CD4-positive, alpha-beta T cell (primary cell): ENCODE measurements around the gene GALNT2. TPM values are rescaled to one million over a fixed set of nuclear protein-coding genes. Genes with fewer than 3 reads are reported as not detected.

Source experiments
- ATAC-seq: fragments of 200-7000 bp; cut with Tn5 transposase; one replicate; pipeline ENCODE4 v1.10.0; 2022; ENCODE audit warnings: mild to moderate bottlenecking; ENCODE audit not compliant: poor library complexity
- CTCF ChIA-PET: fragments of 350-600 bp; sonication (Branson Sonifier 250); formaldehyde crosslinking; loops from one replicate; lab custom pipeline; 2021; ENCODE audit warnings: antibody characterized with exemption, inconsistent platforms; lab: Charles Lee
- POLR2A ChIA-PET: fragments of 350-600 bp; sonication (Branson Sonifier 250); formaldehyde crosslinking; loops from one replicate; lab custom pipeline; 2021; ENCODE audit warnings: antibody characterized with exemption, inconsistent platforms; lab: Charles Lee
- DNase-seq, 14 experiments: peaks; one replicate each; pipeline ENCODE4 v3.0.0-alpha.2; 2013 to 2020; ENCODE audit warnings: mixed read lengths in 2 of 14
- H3K27ac ChIP-seq, 2 donors: one replicate each; pipeline versions ENCODE4 v1.5.1 to v1.7.0; 2013; ENCODE audit warnings: low read length in 2 of 2, low read depth in 1 of 2, mild to moderate bottlenecking in 1 of 2
- H3K27me3 ChIP-seq, 2 experiments: 1 replicate in 1 of 2; 2 replicates in 1 of 2; pipeline versions ENCODE4 v1.6.1 to v1.7.0; 2013; ENCODE audit warnings: low read length in 2 of 2, control low read depth in 1 of 2, mild to moderate bottlenecking in 1 of 2, moderate library complexity in 1 of 2; ENCODE audit not compliant: insufficient read depth in 2 of 2, control insufficient read depth in 1 of 2
- H3K36me3 ChIP-seq: one replicate; pipeline ENCODE4 v1.6.1; 2013; ENCODE audit warnings: low read length, control low read depth; ENCODE audit not compliant: insufficient read depth
- H3K4me1 ChIP-seq: one replicate; pipeline ENCODE4 v1.6.1; 2013; ENCODE audit warnings: low read length, control low read depth; ENCODE audit not compliant: insufficient read depth
- H3K4me3 ChIP-seq: one replicate; pipeline ENCODE4 v1.5.1; 2013; ENCODE audit warnings: mild to moderate bottlenecking, low read length, moderate library complexity
- H3K9me3 ChIP-seq, 2 experiments: 1 replicate in 1 of 2; 2 replicates in 1 of 2; pipeline versions ENCODE4 v1.6.1 to v1.7.0; 2013; ENCODE audit warnings: low read length in 2 of 2, mild to moderate bottlenecking in 2 of 2, control low read depth in 1 of 2, moderate library complexity in 1 of 2; ENCODE audit not compliant: control insufficient read depth in 1 of 2, insufficient read depth in 1 of 2
- H3K27ac Mint-ChIP-seq: one replicate; pipeline ENCODE4 v1.8.0; 2020; ENCODE audit warnings: mixed read lengths
- H3K27me3 Mint-ChIP-seq: one replicate; pipeline ENCODE4 v1.8.0; 2021; ENCODE audit warnings: mixed read lengths
- H3K36me3 Mint-ChIP-seq: one replicate; pipeline ENCODE4 v1.8.0; 2021; ENCODE audit warnings: low read depth, mixed read lengths
- H3K4me1 Mint-ChIP-seq: one replicate; pipeline ENCODE4 v1.8.0; 2021; ENCODE audit warnings: low read depth, mixed read lengths
- H3K4me3 Mint-ChIP-seq: one replicate; pipeline ENCODE4 v1.8.0; 2020; ENCODE audit warnings: mild to moderate bottlenecking, mixed read lengths
- H3K9me3 Mint-ChIP-seq: one replicate; pipeline ENCODE4 v1.8.0; 2020; ENCODE audit warnings: mixed read lengths
- intact Hi-C, 2 experiments: fragments of 100-400 bp; cut with DNase I in 1 of 2; cut with micrococcal nuclease in 1 of 2; formaldehyde crosslinking; loops; one replicate each; pipeline versions ENCODE4 v1.15.1 to v1.9.0; 2023 to 2025; cut with DNase I, micrococcal nuclease
- total RNA-seq, 174 experiments: library from RNA in 2 of 174; stranded (reverse) in 2 of 174; gene quantifications; one replicate each; pipeline ENCODE4 v1.2.3 and lab custom pipeline; 2021 to 2026
- TF ChIP-seq, protein P1 (sequence below): fragments of 200-600 bp; IDR thresholded peaks from one replicate; pipeline ENCODE4 v1.8.0; 2022; ENCODE audit warnings: antibody characterized with exemption, mild to moderate bottlenecking

The GALNT2 gene
- total RNA-seq, 2 experiments from 2014 or later, result 11.0 to 11.4 TPM

DNA sequence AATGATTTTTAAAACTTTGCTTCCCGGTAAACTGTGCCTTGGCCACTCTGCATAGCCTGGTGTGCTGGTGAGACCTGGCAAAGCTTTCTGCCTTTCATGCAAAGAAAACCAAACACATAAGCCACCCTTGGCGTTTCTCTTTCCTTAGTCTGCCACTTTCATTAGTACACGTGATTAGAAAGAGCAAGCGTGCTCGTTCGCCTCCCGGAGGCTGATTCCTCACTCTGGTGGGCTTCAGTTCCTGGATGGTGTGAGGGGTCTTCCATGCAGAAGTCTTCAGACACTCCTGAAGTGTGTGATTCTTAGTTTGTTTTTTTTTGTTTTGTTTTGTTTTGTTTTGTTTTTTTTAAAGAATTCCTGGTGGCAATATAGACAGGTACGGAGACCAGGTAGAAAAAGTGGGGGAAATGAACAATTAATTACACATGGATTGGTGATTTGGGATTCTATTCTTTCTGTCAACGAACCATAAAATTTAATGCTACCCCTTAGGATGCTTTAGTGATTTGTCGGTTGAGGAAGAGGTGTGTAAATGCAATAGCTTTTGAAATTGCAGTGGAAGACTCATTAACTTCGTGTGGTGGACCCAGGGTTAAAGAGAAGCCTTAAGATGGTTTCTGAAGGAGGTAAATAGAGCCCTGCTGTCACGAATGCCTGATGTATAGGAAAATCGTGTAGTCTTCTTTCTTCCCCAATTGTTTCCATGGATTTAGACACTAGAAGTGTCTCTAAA is 2.1 kb downstream of the GALNT2 start:
- TF ChIP-seq, protein P1, sequence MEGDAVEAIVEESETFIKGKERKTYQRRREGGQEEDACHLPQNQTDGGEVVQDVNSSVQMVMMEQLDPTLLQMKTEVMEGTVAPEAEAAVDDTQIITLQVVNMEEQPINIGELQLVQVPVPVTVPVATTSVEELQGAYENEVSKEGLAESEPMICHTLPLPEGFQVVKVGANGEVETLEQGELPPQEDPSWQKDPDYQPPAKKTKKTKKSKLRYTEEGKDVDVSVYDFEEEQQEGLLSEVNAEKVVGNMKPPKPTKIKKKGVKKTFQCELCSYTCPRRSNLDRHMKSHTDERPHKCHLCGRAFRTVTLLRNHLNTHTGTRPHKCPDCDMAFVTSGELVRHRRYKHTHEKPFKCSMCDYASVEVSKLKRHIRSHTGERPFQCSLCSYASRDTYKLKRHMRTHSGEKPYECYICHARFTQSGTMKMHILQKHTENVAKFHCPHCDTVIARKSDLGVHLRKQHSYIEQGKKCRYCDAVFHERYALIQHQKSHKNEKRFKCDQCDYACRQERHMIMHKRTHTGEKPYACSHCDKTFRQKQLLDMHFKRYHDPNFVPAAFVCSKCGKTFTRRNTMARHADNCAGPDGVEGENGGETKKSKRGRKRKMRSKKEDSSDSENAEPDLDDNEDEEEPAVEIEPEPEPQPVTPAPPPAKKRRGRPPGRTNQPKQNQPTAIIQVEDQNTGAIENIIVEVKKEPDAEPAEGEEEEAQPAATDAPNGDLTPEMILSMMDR, result no peak
- ChIA-PET POLR2A (no interaction called here), CTCF (no interaction called here)
- DNase-seq (peak in 3 of 14 experiments; percentile 8 to 27 (median 13)), ATAC-seq (no peak)
- peaks cover 19% of the 10 kb centered on the region for H3K4me1 ChIP-seq
- H3K9me3 ChIP-seq, result no peaks in the 10 kb centered on the region
- H3K27me3 Mint-ChIP-seq, result no peaks in the 10 kb centered on the region
- peak overlapping the region; percentile 85 for H3K4me3 ChIP-seq
- H3K9me3 Mint-ChIP-seq, result no peaks in the 10 kb centered on the region
- H3K27me3 ChIP-seq, result no peaks in the 10 kb centered on the region
- H3K27ac Mint-ChIP-seq, result peak overlapping the region; percentile 65
- H3K27ac ChIP-seq, result no peak overlapping the region
- no peaks in the 10 kb centered on the region for H3K36me3 ChIP-seq
- H3K4me3 Mint-ChIP-seq, result peak overlapping the region; percentile 89
- peaks cover 5% of the 10 kb centered on the region for H3K36me3 Mint-ChIP-seq
- intact Hi-C loops, result loop anchor here (5.0 to 10.0 kb wide), 7 partner anchors 33 to 1356 kb away; partner anchors contain the start of genes TAF5L (in 2 of the 2), URB2 (in 2 of the 2), COG2 (in 1 of the 2) and EGLN1 (in 1 of the 2)
- H3K4me1 Mint-ChIP-seq, result peaks cover 50% of the 10 kb centered on the region

DNA sequence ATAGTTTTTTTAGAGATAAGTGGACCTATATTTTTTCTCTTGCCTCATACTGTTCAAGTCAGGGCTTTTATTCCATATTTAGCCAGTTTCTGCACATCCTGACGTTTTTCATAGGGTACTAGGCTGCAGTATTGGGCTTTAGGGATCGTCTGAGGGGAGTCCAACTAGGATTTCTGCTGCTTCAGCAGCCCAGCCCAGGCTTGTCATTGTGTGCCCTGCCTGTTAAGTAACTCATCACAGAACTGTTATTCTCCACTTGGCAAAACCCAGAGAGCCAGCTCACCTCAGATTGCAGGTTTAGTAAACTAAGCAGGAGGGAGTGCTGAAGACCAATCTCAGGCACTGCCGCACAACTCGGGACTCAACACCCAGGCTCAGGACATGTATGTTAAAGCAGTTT is 2.8 kb downstream of the GALNT2 start:
- DNase-seq (no peak), ATAC-seq (no peak)
- TF ChIP-seq, protein P1, result no peak
- Mint-ChIP-seq H3K4me3 (peak overlapping the region; percentile 89), H3K4me1 (peaks cover 50% of the 10 kb centered on the region), H3K27me3 (no peaks in the 10 kb centered on the region), H3K36me3 (peaks cover 5% of the 10 kb centered on the region), H3K9me3 (no peaks in the 10 kb centered on the region), H3K27ac (no peak overlapping the region)
- H3K36me3 ChIP-seq, result no peaks in the 10 kb centered on the region
- H3K27me3 ChIP-seq, result no peaks in the 10 kb centered on the region
- no peaks in the 10 kb centered on the region for H3K9me3 ChIP-seq
- H3K27ac ChIP-seq, result no peak overlapping the region
- peaks cover 19% of the 10 kb centered on the region for H3K4me1 ChIP-seq
- POLR2A ChIA-PET, result no interaction called here
- intact Hi-C loops, result loop anchor here (5.0 to 10.0 kb wide), 7 partner anchors 33 to 1355 kb away; partner anchors contain the start of genes TAF5L (in 2 of the 2), URB2 (in 2 of the 2), COG2 (in 1 of the 2) and EGLN1 (in 1 of the 2)
- H3K4me3 ChIP-seq, result no peak overlapping the region
- CTCF ChIA-PET, result no interaction called here

DNA sequence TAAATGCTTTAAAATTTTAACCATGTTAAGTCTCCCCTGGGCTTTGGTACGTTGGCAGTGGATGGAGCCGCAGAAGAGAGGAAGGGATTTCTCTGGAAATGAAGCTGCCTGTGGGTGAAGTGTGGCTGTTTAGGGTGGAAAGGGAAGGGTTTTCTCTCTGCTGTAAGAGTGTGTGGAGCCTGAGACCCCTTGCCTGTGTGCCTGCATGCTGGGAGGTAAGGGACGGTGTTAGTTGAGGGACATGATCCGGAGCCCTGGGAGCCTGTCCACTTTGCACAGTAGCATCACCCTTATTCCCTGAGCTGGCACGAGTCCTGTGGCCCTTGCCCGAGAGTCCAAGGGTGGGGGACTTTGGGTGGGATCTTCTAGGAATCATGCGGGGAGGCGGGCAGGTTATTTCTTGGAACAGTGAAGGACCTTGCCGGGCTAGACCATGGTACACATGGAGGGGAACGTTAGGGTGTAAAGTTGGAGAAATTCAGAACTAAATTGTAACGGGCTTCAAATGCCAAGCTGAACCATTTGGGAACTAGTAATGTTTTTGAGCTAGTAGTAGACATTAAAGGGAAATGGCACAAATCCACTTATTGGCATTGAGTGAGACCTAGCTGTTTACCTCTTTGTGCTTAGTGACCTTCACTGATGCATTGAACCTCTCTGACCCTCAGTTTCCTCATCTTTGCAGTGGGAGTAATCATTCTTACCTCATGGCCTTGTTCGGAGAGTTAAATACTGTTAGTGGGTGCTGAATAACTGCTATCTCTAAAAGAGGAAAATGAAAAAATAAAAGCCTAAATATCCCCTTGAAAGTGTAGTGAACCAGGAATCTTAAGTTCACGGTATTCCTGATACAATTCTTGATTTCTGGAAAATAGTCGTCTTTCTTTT is 3.5 kb downstream of the GALNT2 start:
- Histone ChIP-seq H3K9me3 (no peaks in the 10 kb centered on the region), H3K4me3 (no peak overlapping the region), H3K4me1 (peaks cover 19% of the 10 kb centered on the region), H3K27ac (no peak overlapping the region), H3K36me3 (no peaks in the 10 kb centered on the region), H3K27me3 (no peaks in the 10 kb centered on the region)
- H3K9me3 Mint-ChIP-seq, result no peaks in the 10 kb centered on the region
- no peak overlapping the region for H3K27ac Mint-ChIP-seq
- H3K27me3 Mint-ChIP-seq, result no peaks in the 10 kb centered on the region
- DNase-seq, result no peak
- ChIA-PET POLR2A (no interaction called here), CTCF (no interaction called here)
- peak overlapping the region; percentile 40 for H3K4me3 Mint-ChIP-seq
- peaks cover 53% of the 10 kb centered on the region for H3K4me1 Mint-ChIP-seq
- H3K36me3 Mint-ChIP-seq, result peaks cover 5% of the 10 kb centered on the region
- intact Hi-C loops, result no loop called here
- ATAC-seq, result no peak
- TF ChIP-seq, protein P1, result no peak
